ENCODE results near the gene TFG. TPM values are rescaled to one million over a fixed set of nuclear protein-coding genes. Genes with fewer than 3 reads are reported as not detected.

The TFG gene
- total and polyA plus RNA-seq, 9 of the 15 experiments (the other 6 are each of a cell fraction or from before 2014, with no cell fraction given): 31.8 to 143 (median 57.8) TPM

GRCh38 chr3:100715176-100715575 is 5.9 kb downstream of the TFG start:
- Histone ChIP-seq H3K4me1 (replicated peaks in 1 of 2; ENCODE audit: control insufficient read depth in 2 of 2, insufficient read depth in 2 of 2, low read length in 2 of 2) (peaks cover 4 to 11% of the 10 kb centered on the region in 2 experiments; a peak in 4 of 5 replicates), H3K27me3 (ENCODE audit: control insufficient read depth in 2 of 2, insufficient read depth in 2 of 2, low read length in 2 of 2) (no peaks in the 10 kb centered on the region), H4K20me1 (replicated peaks; ENCODE audit: control insufficient read depth, insufficient read depth, low read length) (no peaks in the 10 kb centered on the region; the same call in 1 of the 2 replicates), H3K36me3 (ENCODE audit: control insufficient read depth, insufficient read depth, low read length) (peaks cover 87% of the 10 kb centered on the region), H2AFZ (ENCODE audit: low read depth, low read length) (no peak overlapping the region), H3K4me2 (ENCODE audit: insufficient read depth, low read length) (no peak overlapping the region), H3K27ac (ENCODE audit: extremely low read depth, low read depth, low read length) (no peak overlapping the region), H3K79me2 (ENCODE audit: control insufficient read depth, insufficient read depth, low read length) (peaks cover 100% of the 10 kb centered on the region), H3K9me1 (ENCODE audit: control insufficient read depth, insufficient read depth, low read length) (peaks cover 8% of the 10 kb centered on the region), H3K4me3 (no peak overlapping the region), H3K9me3 (replicated peaks; ENCODE audit: control insufficient read depth, insufficient read depth, low read depth, low read length) (no peaks in the 10 kb centered on the region), H3K9ac (ENCODE audit: insufficient read depth in 1 of 2, low read depth in 2 of 2, low read length in 2 of 2) (no peak overlapping the region)
- POLR2A ChIA-PET: interaction anchor here (0.6 to 2.4 kb wide), 3 partner anchors 8 to 11 kb away, joined by 3 to 8 read pairs (median 5); no protein-coding TSS in a partner anchor
- DNase-seq (ENCODE audit: extremely low read depth in 1 of 4, low spot score in 3 of 4) (no peak), FAIRE-seq (no peak), ATAC-seq (no peak)
- CTCF ChIA-PET (ENCODE audit: low intra/inter-chr PET ratio): no interaction called here
- in situ Hi-C loops (cut with MboI): no loop called here
- intact Hi-C loops (cut with micrococcal nuclease): loop anchor here (10.0 kb wide), 1 partner anchor 250 kb away; no protein-coding TSS in a partner anchor
- no TSS peak for BruUV-seq (replicated peaks)
- TF ChIP-seq SREBF2 (CRISPR knock-in tag; IDR thresholded peaks at IDR 0.05): no peak
- TF ChIP-seq BRD9 (IDR thresholded peaks at IDR 0.05; ENCODE audit: low read depth, partially characterized antibody): no peak
- TF ChIP-seq SMARCB1 (IDR thresholded peaks at IDR 0.05; ENCODE audit: insufficient read length, low read depth): no peak
- TF ChIP-seq NUFIP1 (IDR thresholded peaks at IDR 0.05; ENCODE audit: partially characterized antibody): no peak
- no peak for TF ChIP-seq TEAD4 (IDR thresholded peaks at IDR 0.05; ENCODE audit: low read length)
- no peak for TF ChIP-seq TEAD4 (CRISPR knock-in tag; IDR thresholded peaks at IDR 0.05; ENCODE audit: borderline replicate concordance)
- no peak for TF ChIP-seq NFRKB (IDR thresholded peaks at IDR 0.05; ENCODE audit: low read depth)
- no peak for TF ChIP-seq KDM4B (IDR thresholded peaks at IDR 0.05; ENCODE audit: borderline replicate concordance in 2 of 2, low read depth in 1 of 2)
- TF ChIP-seq ZNF347 (CRISPR knock-in tag; IDR thresholded peaks at IDR 0.05; ENCODE audit: low read depth): no peak
- TF ChIP-seq SMAD2 (IDR thresholded peaks at IDR 0.05; ENCODE audit: low read depth, low read length): no peak
- TF ChIP-seq HDAC6 (IDR thresholded peaks at IDR 0.05; ENCODE audit: low read depth, low read length): no peak
- no peak for TF ChIP-seq DDX20 (tag; IDR thresholded peaks at IDR 0.05; ENCODE audit: low read depth)
- no peak for TF ChIP-seq BMI1 (IDR thresholded peaks at IDR 0.05; ENCODE audit: low read length)
- TF ChIP-seq ZNF695 (CRISPR knock-in tag; IDR thresholded peaks at IDR 0.05): no peak
